ENCODE results near the gene EWSR1.

Gene EWSR1

GRCh38 chr22:29253561-29254285 is 14.3 kb upstream of the EWSR1 start:
- H3K9ac ChIP-seq (ENCODE audit: low read length) = no peak overlapping the region
- no peak overlapping the region for H3K4me3 ChIP-seq (ENCODE audit: low read depth in 1 of 2, low read length in 2 of 2)
- no peaks in the 10 kb centered on the region for H3K9me3 ChIP-seq (ENCODE audit: low read length)
- no peak overlapping the region for H3K27ac ChIP-seq (ENCODE audit: low read depth, low read length)
- H3K4me1 ChIP-seq (ENCODE audit: insufficient read depth, low read length) = no peaks in the 10 kb centered on the region
- no peaks in the 10 kb centered on the region for H3K36me3 ChIP-seq (ENCODE audit: insufficient read depth, low read length)
- H3K27me3 ChIP-seq (ENCODE audit: control insufficient read depth in 1 of 2, insufficient read depth in 2 of 2, low read length in 2 of 2) = no peaks in the 10 kb centered on the region

GRCh38 chr22:29254286-29254660 is 13.8 kb upstream of the EWSR1 start:
- H3K4me1 ChIP-seq (ENCODE audit: insufficient read depth, low read length) = no peaks in the 10 kb centered on the region
- H3K4me3 ChIP-seq (ENCODE audit: low read depth in 1 of 2, low read length in 2 of 2) = no peak overlapping the region
- no peak overlapping the region for H3K27ac ChIP-seq (ENCODE audit: low read depth, low read length)
- H3K9ac ChIP-seq (ENCODE audit: low read length) = no peak overlapping the region
- H3K36me3 ChIP-seq (ENCODE audit: insufficient read depth, low read length) = peaks cover under 1% of the 10 kb centered on the region
- H3K9me3 ChIP-seq (ENCODE audit: low read length) = no peaks in the 10 kb centered on the region
- H3K27me3 ChIP-seq (ENCODE audit: control insufficient read depth in 1 of 2, insufficient read depth in 2 of 2, low read length in 2 of 2) = no peaks in the 10 kb centered on the region

DNA sequence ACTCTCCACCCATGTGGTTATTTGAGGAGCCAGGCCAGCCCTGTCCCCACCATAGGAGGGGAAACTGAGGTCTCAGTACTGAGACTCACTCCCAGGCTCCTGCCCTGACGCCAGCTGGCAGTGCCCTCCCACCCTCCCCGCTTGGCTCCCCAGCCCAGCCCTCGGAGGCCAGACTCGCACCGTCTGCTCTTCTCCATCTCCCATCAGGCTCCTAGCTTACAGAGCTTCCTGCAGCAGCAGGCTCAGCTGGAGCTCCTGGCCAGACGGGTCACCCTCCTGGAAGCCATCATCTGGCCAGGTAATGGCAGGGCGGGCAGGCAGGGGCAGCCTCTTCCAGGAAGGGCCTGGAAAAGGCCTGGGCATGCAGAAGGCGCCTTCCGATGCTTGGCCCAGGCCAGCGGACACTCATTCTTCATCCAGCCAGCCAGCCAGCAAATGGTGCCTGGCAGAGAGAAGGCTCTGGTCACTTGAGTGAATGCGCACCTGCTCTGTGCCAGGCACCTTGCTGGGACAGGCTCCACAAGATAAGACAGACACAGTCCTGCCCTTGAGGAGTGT is 12.9 kb upstream of the EWSR1 start:
- H3K36me3 ChIP-seq (ENCODE audit: insufficient read depth, low read length) = peaks cover 9% of the 10 kb centered on the region
- no peak overlapping the region for H3K9ac ChIP-seq (ENCODE audit: low read length)
- H3K4me3 ChIP-seq (ENCODE audit: low read depth in 1 of 2, low read length in 2 of 2) = no peak overlapping the region
- no peak overlapping the region for H3K27ac ChIP-seq (ENCODE audit: low read depth, low read length)
- H3K4me1 ChIP-seq (ENCODE audit: insufficient read depth, low read length) = no peaks in the 10 kb centered on the region
- no peaks in the 10 kb centered on the region for H3K9me3 ChIP-seq (ENCODE audit: low read length)
- no peaks in the 10 kb centered on the region for H3K27me3 ChIP-seq (ENCODE audit: control insufficient read depth in 1 of 2, insufficient read depth in 2 of 2, low read length in 2 of 2)

DNA sequence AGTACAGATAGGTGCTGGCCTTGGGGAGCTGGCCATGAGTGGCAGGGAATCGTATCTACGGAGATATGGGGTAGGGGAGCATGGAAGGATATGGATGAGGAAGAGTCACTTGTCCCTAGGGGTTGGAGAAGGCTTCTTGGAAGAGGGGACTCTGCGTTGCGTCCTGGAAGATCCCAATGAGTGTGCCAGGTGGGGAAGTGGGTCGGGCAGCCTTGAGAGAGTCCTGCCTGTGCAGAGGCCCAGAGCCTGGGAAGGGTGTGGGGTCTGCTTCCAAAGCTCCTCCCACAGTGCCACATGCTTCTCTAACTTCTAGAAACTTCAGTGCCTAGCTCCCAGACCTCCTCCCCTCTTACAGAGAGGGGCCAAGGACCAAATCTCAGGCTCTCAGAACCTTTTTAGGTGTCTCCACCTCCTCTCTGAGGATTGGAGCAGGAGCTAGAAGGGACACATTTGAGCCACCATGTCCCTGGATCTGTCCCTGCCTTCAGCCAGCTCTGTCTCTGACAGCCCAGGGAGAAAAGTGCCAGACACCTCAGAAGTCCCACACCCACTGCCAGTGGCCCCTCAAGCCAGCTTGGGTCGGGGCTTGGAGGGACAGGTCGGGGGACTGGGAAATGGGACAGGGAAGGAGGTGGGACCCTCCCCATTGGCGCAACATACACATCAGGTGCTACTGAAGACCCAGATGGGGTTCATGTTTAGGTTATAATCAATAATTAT is 11.3 kb upstream of the EWSR1 start:
- Histone ChIP-seq H3K36me3 (ENCODE audit: insufficient read depth, low read length) (peaks cover 9% of the 10 kb centered on the region), H3K4me1 (ENCODE audit: insufficient read depth, low read length) (no peaks in the 10 kb centered on the region)

GRCh38 chr22:29257751-29258181 is 10.3 kb upstream of the EWSR1 start:
- Histone ChIP-seq H3K9ac (ENCODE audit: low read length) (no peak overlapping the region), H3K9me3 (ENCODE audit: low read length) (no peaks in the 10 kb centered on the region), H3K4me3 (ENCODE audit: low read depth in 1 of 2, low read length in 2 of 2) (no peak overlapping the region), H3K27ac (ENCODE audit: low read depth, low read length) (no peak overlapping the region), H3K27me3 (ENCODE audit: control insufficient read depth in 1 of 2, insufficient read depth in 2 of 2, low read length in 2 of 2) (no peaks in the 10 kb centered on the region), H3K36me3 (ENCODE audit: insufficient read depth, low read length) (peaks cover 9% of the 10 kb centered on the region), H3K4me1 (ENCODE audit: insufficient read depth, low read length) (no peaks in the 10 kb centered on the region)

More for the DNA sequence above, 11.3 kb upstream of the EWSR1 start:
- H3K9me3 ChIP-seq (ENCODE audit: low read length) = no peaks in the 10 kb centered on the region
- no peak overlapping the region for H3K4me3 ChIP-seq (ENCODE audit: low read depth in 1 of 2, low read length in 2 of 2)
- H3K9ac ChIP-seq (ENCODE audit: low read length) = no peak overlapping the region
- H3K27ac ChIP-seq (ENCODE audit: low read depth, low read length) = no peak overlapping the region
- no peaks in the 10 kb centered on the region for H3K27me3 ChIP-seq (ENCODE audit: control insufficient read depth in 1 of 2, insufficient read depth in 2 of 2, low read length in 2 of 2)

GRCh38 chr22:29258407-29259252 is 9.4 kb upstream of the EWSR1 start:
- H3K9me3 ChIP-seq (ENCODE audit: low read length) = no peaks in the 10 kb centered on the region
- no peak overlapping the region for H3K4me3 ChIP-seq (ENCODE audit: low read depth in 1 of 2, low read length in 2 of 2)
- no peaks in the 10 kb centered on the region for H3K27me3 ChIP-seq (ENCODE audit: control insufficient read depth in 1 of 2, insufficient read depth in 2 of 2, low read length in 2 of 2)
- H3K4me1 ChIP-seq (ENCODE audit: insufficient read depth, low read length) = no peaks in the 10 kb centered on the region
- no peak overlapping the region for H3K9ac ChIP-seq (ENCODE audit: low read length)
- peaks cover 9% of the 10 kb centered on the region for H3K36me3 ChIP-seq (ENCODE audit: insufficient read depth, low read length)
- no peak overlapping the region for H3K27ac ChIP-seq (ENCODE audit: low read depth, low read length)

DNA sequence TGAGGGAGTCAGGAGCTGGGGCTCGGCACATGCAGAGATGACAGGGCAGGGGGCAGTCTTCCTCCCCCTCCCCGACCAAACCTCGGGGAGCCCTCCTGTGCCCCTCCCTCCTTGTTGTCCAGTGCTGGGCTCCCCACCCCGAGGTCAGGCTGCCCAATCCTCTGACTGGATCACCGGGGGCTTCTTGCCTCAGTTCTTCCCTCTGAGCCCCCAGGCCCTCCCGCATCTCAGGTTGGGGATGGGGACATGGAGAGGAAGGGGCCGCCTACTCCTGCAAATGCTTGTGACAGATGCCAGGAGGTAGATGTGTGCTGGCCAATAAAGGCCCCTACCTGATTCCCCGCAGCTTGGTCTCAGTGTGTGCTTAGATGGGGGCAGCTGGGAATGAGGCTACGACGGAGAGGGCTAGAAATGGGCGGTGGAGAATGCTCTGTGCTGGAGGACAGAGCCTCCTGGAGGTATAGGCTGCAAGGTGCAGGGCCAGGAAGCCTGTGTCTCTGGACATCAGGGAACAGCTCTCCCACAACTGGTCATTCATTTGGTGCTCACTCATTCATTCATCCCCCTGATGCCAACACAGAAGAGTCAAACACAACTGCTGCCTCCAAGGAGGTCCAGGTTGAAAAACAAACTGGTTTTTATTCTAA is 8.7 kb upstream of the EWSR1 start:
- H3K27ac ChIP-seq (ENCODE audit: low read depth, low read length) = no peak overlapping the region
- H3K4me3 ChIP-seq (ENCODE audit: low read depth in 1 of 2, low read length in 2 of 2) = no peak overlapping the region
- no peaks in the 10 kb centered on the region for H3K27me3 ChIP-seq (ENCODE audit: control insufficient read depth in 1 of 2, insufficient read depth in 2 of 2, low read length in 2 of 2)
- H3K9ac ChIP-seq (ENCODE audit: low read length) = no peak overlapping the region
- no peaks in the 10 kb centered on the region for H3K9me3 ChIP-seq (ENCODE audit: low read length)
- H3K4me1 ChIP-seq (ENCODE audit: insufficient read depth, low read length) = no peaks in the 10 kb centered on the region
- peaks cover 9% of the 10 kb centered on the region for H3K36me3 ChIP-seq (ENCODE audit: insufficient read depth, low read length)

DNA sequence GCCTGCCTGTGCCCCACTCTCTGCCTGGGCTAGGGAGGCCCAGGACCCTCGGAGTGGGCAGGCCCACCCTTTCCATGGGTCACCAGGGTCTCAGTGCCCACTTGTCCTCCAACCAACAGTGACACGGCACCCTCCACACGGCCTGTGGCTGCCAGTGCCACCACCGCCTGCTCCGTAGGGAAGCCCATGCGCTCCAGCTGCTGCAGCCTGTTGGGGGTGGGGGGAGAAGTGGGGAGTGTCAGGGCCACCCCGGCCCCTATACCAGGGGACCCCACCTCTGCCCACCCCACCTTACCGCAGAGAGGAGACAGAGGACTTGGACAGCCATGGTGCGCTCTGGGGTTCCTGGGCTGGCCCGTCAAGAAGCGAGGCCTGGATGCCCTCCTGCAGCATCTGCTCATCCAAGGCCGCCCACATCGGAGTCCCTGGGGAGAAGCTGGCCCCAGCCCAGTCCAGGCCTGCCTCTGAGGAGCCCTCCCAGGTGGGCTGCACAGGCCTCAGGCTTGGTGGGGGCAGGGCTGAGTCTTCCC is 8.0 kb upstream of the EWSR1 start:
- Histone ChIP-seq H3K36me3 (ENCODE audit: insufficient read depth, low read length) (peaks cover 11% of the 10 kb centered on the region), H3K27ac (ENCODE audit: low read depth, low read length) (no peak overlapping the region), H3K4me3 (ENCODE audit: low read depth in 1 of 2, low read length in 2 of 2) (no peak overlapping the region), H3K9me3 (ENCODE audit: low read length) (no peaks in the 10 kb centered on the region), H3K9ac (ENCODE audit: low read length) (no peak overlapping the region), H3K27me3 (ENCODE audit: control insufficient read depth in 1 of 2, insufficient read depth in 2 of 2, low read length in 2 of 2) (no peaks in the 10 kb centered on the region), H3K4me1 (ENCODE audit: insufficient read depth, low read length) (no peaks in the 10 kb centered on the region)

GRCh38 chr22:29260601-29261315 is 7.3 kb upstream of the EWSR1 start:
- H3K4me3 ChIP-seq (ENCODE audit: low read depth in 1 of 2, low read length in 2 of 2) = no peak overlapping the region
- H3K4me1 ChIP-seq (ENCODE audit: insufficient read depth, low read length) = no peaks in the 10 kb centered on the region
- H3K9me3 ChIP-seq (ENCODE audit: low read length) = no peaks in the 10 kb centered on the region
- no peaks in the 10 kb centered on the region for H3K27me3 ChIP-seq (ENCODE audit: control insufficient read depth in 1 of 2, insufficient read depth in 2 of 2, low read length in 2 of 2)
- H3K36me3 ChIP-seq (ENCODE audit: insufficient read depth, low read length) = peaks cover 15% of the 10 kb centered on the region
- no peak overlapping the region for H3K27ac ChIP-seq (ENCODE audit: low read depth, low read length)
- H3K9ac ChIP-seq (ENCODE audit: low read length) = no peak overlapping the region

DNA sequence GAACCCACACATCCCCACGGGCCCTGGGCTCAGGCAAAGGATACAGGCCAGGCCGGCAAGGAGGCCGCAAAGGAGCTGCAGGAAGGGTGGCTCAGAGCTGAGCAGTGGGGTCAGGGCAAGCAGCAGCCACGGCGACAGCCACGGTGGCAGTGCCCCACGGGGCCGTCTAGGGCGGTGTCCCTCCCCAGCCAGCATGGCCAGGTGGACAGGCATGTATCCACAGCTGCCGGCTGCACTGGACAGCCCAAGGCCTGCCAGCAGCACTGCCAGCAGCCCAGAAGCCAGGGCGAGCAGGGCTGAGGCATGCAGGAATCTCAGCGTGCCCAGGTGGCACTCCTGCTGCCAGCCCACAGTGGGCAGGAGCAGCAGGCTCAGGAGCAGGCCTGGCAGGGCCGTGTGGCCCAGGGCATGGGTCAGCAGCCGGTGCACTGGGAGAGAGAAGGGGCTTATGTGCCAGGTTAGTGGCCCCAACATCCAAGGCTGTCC is 4.2 kb upstream of the EWSR1 start:
- Histone ChIP-seq H3K9me3 (ENCODE audit: low read length) (no peaks in the 10 kb centered on the region), H3K27ac (ENCODE audit: low read depth, low read length) (no peak overlapping the region), H3K4me1 (ENCODE audit: insufficient read depth, low read length) (peaks cover 15% of the 10 kb centered on the region), H3K9ac (ENCODE audit: low read length) (no peak overlapping the region), H3K4me3 (ENCODE audit: low read depth in 1 of 2, low read length in 2 of 2) (no peak overlapping the region), H3K27me3 (ENCODE audit: control insufficient read depth in 1 of 2, insufficient read depth in 2 of 2, low read length in 2 of 2) (no peaks in the 10 kb centered on the region), H3K36me3 (ENCODE audit: insufficient read depth, low read length) (peaks cover 15% of the 10 kb centered on the region)

All from muscle layer of colon (tissue), 2 donors.